PFSK-1 (cell line): ENCODE data around the gene RNASE8.

Experiments
- FOXP2 ChIP-seq: optimal IDR thresholded peaks from 2 replicates; pipeline ENCODE3; 2011; ENCODE audit warnings: borderline replicate concordance, control low read depth, inconsistent platforms; ENCODE audit not compliant: insufficient read depth; ENCODE audit errors: extremely low read length, extremely low read depth
- POLR2AphosphoS5 ChIP-seq: IDR thresholded peaks from 2 replicates; pipeline ENCODE4 v1.6.1; 2012; ENCODE audit warnings: low read depth, mild to moderate bottlenecking, control low read depth, low read length, moderate library complexity
- REST ChIP-seq, 2 experiments: IDR thresholded peaks; 2 replicates each; pipeline versions ENCODE4 v1.6.1 to v1.8.0; 2011 to 2012; ENCODE audit warnings: low read depth in 2 of 2, low read length in 2 of 2, control low read depth in 1 of 2, inconsistent platforms in 1 of 2, mild to moderate bottlenecking in 1 of 2, moderate library complexity in 1 of 2; ENCODE audit not compliant: insufficient read depth in 1 of 2
- SIN3A ChIP-seq: IDR thresholded peaks from 2 replicates; pipeline ENCODE4 v1.6.1; 2012; ENCODE audit warnings: mild to moderate bottlenecking, low read length, moderate library complexity, borderline replicate concordance; ENCODE audit not compliant: insufficient read depth
- TAF1 ChIP-seq: IDR thresholded peaks from 2 replicates; pipeline ENCODE4 v1.6.1; 2012; ENCODE audit warnings: low read length, control low read depth, borderline replicate concordance; ENCODE audit not compliant: insufficient read depth

Gene RNASE8

GRCh38 chr14:21029917-21030316 is 27.7 kb upstream of the RNASE8 start, which contains the start of gene TPPP2:
Gene TPPP2 (plus strand): TSS chr14:21030217. CDS start chr14:21030582, 365 bp downstream.
- no peak for TF ChIP-seq TAF1
- no peak for TF ChIP-seq POLR2AphosphoS5
- TF ChIP-seq SIN3A: no peak
- no peak for TF ChIP-seq REST (IDR thresholded peaks at IDR 0.05; ENCODE audit: insufficient read depth in 1 of 2, low read depth in 2 of 2, low read length in 2 of 2)

GRCh38 chr14:21030531-21030930 is 27.1 kb upstream of the RNASE8 start:
- TF ChIP-seq REST (IDR thresholded peaks at IDR 0.05; ENCODE audit: insufficient read depth in 1 of 2, low read depth in 2 of 2, low read length in 2 of 2): no peak
- TF ChIP-seq TAF1: no peak
- TF ChIP-seq SIN3A: no peak
- TF ChIP-seq FOXP2: no peak
- TF ChIP-seq POLR2AphosphoS5: no peak

DNA sequence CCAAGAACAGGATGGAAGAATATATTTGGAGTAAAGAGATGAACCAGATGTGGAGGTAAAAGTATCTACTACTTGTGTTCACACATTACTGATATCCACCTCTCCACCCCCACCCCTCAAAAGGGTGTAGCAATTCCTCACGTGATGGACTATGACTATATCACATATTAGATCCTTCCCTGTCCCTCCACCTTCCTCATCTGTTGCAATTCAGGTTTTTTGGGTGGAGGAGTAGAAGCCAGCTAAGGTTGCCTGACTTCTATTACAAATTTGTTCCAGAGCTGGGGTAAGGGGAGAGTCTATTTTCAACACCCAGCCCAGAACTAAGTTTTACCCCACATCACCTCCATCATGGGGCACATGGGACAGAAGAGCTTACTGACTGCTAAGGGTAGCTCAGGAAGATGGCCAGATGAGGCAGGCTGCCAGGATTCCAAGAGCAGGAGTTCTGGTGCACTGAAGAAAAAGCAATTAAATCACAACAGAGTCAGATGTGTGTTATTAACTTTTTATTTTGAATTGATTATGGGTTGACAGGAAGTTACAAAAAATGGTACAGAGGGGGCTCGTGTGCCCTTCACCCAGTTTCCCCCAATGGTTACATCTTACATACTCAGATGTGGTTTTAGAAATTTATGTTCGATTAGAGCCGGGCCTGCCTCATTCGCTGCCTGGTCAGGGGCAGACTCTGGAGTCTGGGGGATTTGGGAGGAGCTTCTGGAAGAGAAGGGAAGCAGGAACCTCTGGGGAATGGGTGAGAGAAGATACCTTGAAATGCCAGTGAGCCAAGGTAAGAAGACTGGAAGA is 25.1 kb upstream of the RNASE8 start:
- TF ChIP-seq FOXP2 (no peak), TAF1 (no peak), POLR2AphosphoS5 (no peak), REST (IDR thresholded peaks at IDR 0.05; ENCODE audit: insufficient read depth in 1 of 2, low read depth in 2 of 2, low read length in 2 of 2) (no peak), SIN3A (no peak)

GRCh38 chr14:21033133-21033698 is 24.4 kb upstream of the RNASE8 start:
- TF ChIP-seq REST (IDR thresholded peaks at IDR 0.05; ENCODE audit: insufficient read depth in 1 of 2, low read depth in 2 of 2, low read length in 2 of 2): no peak
- TF ChIP-seq SIN3A: no peak
- no peak for TF ChIP-seq FOXP2

- TF ChIP-seq REST (IDR thresholded peaks at IDR 0.05; ENCODE audit: insufficient read depth in 1 of 2, low read depth in 2 of 2, low read length in 2 of 2) (no peak), FOXP2 (no peak), SIN3A (no peak), POLR2AphosphoS5 (no peak), TAF1 (no peak)
Observed at GRCh38 chr14:21034707-21035106, 22.9 kb upstream of the RNASE8 start, which contains the start of gene RNASE13. Gene RNASE13 (minus strand): TSS chr14:21034807. CDS start chr14:21034288, 519 bp downstream.
